Glomerular endothelial cell (primary cell): Measurements from ENCODE around the gene CREBBP. TPM values are rescaled to one million over a fixed set of nuclear protein-coding genes. Genes with fewer than 3 reads are reported as not detected.

ENCODE experiments used
- DNase-seq: peaks from one replicate; pipeline ENCODE4 v3.0.0-alpha.2; 2011; ENCODE audit warnings: low read depth, low spot score; ENCODE audit errors: extremely low read depth
- total RNA-seq: library from RNA; depleted of rRNA; stranded (reverse); fragments of >200 nt; gene quantifications from 2 replicates; pipeline ENCODE4 v1.2.3, GENCODE V29; 2015

Gene CREBBP
- total RNA-seq, 1 donor from 2014 or later = 59.6 TPM

DNA sequence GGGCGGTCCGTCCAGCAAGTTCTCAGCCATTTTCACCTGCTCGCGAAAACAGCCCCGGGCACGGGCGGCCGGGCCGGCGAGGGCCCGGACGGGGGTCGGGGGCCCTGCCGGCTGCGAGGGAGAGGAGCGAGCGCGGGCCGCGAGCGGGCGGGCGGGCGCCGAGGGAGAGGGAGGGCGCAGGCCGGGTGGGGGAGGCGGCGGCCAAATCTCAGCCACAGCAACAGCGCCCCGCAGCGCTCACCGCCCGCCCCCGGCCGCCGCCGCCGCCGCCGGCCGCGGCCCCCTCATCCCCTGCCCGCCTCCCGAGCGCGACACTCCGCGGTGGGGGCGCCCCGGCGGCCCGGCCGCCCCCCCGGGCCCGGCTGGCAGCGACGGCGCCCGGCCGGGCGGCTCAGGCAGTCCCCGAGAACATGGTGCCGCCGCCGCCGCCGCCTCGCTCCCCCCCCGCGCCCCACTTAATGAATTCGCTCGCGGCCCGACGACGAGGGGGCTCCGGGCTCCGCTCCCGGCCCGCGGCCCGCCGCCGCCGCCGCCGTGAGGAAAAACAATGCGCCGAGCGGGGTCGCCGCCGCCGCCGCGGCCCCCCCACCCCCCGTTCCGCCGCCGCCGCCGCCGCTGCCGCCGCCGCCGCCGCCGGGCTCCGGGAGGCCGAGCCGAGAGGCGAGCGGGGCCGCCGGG, 487 bp downstream of the CREBBP start:
- no peak for DNase-seq

DNA sequence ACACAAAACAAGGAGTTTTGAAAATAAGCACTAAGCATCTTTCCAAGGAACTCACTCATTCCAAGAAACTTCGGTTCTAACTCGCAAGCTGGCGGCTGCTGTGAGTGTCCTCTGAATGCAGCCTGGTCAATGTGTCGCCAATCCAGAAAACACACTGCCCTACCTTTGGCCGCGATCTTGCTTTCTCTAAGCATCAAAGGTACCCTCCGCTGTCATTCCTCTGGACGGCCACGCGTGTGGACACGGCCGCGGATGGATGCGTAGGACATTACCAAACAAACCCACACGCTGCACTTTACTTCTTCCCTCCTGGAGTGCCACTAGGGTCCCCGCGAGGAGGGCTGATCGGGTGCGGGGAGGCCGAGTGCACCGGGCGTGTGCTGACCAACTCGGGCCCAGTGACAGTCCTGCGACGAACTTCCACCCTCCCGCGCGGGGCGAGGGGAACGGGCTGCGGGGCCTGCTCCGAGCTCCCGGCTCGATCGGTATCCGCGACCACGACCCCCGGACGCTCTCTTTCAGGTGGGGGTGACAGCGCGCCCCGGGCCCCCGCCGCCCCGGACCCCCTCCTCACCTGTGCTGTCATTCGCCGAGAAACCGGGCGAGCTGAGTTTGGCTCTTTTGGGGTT, 1.1 kb downstream of the CREBBP start:
- DNase-seq = no peak

DNA sequence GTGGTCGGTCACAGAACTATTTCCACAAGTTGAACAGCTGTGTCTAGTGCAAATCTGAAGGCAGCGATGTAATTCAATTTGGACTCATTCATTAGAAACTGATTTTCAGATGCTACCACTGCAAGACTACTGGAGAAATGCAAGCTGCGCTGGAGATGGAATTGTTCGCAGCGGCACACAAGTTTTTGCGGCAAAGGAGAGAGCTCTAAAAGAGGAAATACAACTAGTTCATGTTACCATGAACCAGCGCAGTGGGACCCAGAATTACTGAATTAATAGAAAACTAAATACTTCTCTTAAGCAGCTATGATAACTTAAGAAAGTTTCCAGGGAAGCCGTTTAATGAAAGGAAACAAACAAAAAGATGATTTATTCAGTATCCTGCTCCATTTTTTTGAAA, 1.9 kb downstream of the CREBBP start:
- no peak for DNase-seq

DNA sequence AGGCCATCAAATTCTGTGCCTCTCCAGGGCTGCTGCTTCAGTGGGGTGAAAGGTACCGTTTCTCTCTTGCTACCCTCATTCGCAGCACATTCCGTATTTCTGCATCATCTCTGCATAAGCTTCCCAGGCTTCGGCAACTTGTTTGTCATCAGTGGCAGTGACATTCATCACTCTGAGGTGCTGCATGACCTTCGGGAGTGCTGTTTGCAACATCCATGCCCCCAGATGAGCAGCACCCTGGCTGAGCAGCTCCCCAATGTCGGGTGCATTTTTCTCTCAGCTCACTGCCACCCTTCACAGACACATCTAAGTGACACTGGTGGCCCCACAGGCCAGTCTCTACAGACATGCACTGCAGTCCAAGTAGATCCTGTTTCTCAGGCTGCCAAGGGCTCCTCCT, 3.8 kb downstream of the CREBBP start:
- no peak for DNase-seq

DNA sequence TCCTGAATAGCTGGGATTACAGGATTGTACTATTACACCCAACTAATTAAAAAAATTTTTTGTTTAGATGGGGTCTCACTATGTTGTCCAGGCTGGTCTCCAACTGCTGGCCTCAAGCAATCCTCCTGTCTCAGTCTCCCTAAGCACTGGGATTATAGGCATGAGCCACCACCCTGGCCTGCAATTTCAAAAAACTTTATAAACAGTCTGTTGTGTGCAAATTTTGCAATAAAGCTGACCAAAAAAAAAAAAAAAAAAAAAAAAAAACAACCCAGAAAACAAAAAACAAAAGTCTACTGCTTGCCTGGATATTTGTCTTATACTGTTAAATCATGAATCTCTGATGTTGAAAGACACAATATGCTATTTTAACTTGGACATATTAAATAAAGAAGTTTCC, 4.4 kb downstream of the CREBBP start:
- DNase-seq = no peak

DNA sequence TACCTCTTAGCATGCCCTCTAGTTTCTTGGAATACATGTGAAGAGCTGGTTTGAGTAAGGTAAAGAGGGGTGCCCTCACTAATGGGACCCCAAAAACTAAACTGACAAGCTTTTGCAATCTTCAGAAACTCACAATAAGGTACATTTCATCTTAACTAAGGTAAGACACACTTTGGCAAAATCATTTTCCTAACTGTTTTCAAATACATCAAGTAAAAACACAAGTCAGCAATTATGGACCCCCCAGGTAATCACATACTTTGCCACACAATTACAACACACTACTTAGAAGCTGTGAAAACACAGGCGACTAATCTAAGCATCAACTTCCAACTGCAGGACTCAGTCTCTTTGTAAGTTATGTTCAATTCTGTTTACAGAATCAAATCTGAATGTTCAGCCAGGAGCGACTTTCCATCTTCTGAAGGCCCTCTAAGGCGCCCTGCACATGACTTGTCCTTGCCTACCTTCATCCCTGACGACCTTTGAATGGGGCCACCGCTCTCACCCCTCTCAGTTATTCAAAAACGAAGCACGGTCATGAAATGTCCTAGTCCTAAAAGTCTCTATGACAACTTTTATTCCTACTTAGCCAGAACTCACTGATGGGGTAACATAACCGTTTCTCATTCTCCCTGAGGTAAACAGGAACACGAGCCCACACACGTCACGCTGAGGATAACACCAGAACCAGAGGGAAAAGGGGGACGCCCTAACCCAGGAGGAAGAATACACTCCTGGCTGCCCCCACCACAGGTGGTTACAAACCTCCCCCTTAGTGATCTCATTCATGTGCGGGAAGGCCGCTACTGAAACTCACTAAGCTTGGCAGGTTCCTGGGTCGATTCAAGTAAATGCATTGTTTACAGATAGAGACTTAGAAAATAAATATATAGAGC, 5.5 kb downstream of the CREBBP start:
- DNase-seq = no peak

DNA sequence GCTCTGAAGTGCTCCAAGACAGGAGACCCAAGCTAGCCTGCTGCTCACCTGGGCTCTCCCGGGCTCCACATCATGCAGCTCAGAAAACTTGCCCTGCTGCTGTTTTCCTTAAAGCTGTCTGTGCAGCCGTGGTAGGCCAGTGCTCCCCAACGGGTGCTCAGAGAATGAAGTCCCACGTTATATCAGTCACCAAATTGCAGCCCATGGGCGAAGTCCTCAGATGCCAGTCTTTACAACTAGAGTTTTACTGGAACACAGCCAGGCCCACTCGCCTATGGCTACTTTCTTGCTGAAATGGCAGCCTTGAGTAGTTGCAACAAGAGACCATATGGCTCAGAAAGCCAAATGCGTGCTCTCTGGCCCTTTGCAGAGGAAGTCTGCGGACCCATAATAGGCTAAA, 6.3 kb downstream of the CREBBP start:
- DNase-seq = no peak

DNA sequence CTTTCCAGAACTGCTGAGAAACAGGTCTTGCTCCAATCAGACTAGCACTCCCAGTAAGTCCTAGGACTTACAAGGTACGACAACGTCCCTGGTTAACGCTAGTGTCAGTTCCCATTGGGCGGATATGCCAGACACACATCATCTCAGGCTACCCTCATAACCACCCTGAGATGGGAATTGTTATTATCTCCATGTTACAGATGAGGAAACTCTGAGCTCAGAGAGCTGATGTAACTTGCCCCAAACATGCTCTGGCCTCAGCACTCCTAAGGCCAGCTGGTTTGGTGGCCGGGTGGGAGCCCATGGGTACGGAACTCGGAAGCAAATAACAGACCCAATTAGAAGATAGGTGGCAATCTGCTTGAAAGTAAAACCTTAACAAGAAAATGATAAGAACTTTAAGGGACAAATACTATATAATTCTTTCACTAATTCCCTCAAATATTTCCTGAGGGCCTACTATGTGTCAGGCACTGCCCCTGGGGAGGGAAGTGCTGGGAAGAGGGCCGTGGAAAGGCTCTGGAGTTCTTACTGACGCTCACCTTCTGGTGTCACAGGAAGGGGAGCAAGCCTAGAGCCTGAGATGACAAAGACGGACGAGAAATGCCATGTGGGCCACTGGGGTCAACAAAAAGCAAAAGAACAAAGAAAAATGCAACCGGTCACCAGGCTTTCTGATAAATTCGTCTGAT, 6.9 kb downstream of the CREBBP start:
- DNase-seq = no peak

DNA sequence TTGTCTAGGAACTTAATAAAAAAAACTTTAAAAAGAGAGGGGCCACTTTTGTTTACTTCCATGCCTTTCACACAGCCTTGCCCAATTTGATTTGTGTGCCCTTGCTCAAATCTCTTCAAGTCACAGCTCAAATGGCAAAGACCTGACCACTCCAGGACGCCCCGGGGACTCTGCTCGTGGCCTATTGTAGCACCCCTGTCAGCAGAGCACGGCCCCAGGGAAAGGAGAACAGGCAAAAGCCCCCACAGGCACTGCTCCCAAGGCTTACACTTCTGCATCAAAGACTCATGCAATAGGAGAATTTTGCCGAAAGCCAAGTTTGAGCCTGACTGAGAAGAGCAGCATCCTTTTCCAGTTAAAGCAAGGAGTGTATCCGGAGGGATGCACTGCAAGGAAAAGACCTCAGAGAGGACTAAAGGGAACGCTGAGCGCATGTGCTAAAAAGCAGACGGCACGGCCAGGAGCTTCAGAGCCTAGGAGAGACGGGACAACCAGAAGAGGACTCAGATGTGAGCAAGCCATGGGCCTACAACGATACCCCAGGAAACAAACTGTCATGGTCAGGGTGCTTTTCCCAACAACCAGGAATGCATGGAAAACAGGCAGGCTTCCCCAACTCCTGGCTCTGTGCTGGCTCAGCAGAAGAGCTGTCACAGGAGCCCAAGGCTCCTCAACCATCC, 8.2 kb downstream of the CREBBP start:
- DNase-seq = no peak

DNA sequence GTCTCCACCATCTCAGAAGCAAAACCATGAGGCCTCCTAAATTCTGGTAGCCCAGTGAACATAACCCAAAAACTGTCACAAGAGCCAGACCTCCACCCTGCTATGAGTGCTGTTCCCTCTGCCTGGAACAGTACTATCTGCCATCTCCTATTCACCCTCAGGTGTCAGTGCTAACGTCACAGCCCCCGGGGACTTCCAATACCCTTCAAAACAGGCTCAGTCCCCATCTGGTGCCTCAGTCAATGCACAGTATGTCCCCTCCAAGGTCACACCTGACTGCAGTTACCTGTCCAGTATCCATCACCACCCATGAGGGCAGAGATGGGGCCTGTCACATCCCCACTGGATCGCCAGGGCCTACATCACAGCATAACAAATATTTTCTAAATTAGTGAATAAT, 11.5 kb downstream of the CREBBP start:
- no peak for DNase-seq

DNA sequence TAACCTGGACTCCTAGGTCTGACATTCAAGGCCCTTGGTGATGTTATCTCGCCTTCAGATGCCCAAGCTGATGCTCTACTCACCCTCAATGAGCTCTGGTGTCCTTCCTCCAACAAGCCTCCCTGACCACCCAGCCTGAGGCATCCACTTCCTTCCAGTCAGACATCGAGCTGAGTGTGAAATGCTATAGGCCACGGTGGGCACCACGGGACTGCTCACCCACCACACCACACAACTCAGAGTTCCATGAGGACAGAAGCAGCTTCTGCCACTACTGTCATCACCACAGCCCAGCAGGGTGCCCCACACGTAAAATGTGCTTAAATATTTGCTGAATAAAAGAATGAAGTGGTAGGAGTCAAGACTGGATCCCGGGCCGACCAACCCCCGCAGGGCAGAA, 12.0 kb downstream of the CREBBP start:
- DNase-seq = no peak

DNA sequence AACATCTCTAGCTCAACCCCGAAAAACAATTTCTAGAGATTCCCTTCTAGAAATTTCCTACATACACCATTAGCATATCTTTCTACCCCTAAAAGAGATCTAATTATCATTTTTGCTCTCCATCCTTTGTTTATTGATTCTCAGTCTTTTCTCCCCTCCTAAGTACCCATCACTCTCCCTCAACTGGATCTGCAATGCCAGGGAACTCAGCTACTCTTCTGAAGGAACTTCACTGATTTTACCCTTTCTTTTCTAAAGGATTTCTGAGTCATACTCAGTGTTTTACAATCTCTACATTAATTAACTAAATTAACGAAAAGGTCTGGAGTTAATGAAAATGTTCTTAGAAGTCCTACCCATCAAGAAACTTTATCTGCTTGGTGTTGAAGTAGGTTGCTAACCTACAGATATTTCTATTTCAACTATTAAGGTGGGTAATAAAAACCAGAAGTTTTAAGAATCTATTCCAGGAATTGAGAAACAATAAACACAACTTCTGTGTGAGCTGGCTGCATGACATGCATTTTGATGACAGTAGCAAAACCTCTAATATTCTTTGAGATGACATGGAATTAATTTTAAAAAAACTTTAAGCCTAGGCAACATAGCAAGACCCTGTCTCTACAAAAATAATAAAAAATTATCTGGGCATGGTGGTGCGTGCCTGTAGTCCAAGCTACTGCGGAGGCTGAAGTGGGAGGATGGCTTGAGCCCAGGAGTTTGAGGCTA, 13.6 kb downstream of the CREBBP start:
- no peak for DNase-seq

DNA sequence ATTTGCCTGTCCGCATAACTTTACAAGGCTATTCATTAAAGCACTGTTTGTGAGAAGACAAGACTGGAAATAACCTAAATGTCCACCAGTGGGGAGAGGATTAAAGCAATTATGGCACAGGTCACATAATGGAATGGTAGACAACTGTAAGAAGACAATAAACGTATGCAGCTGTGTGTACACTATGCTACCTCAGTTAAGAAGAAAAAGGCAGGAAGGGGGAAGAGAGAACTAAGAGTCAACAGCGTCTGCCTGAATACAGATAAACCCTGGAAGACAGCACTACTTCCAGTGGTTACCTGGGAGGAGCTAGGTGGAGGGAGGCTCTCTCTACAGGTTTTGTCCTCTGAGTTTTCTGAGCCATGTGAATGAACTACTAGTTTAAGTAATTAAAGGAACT, 15.3 kb downstream of the CREBBP start:
- no peak for DNase-seq

DNA sequence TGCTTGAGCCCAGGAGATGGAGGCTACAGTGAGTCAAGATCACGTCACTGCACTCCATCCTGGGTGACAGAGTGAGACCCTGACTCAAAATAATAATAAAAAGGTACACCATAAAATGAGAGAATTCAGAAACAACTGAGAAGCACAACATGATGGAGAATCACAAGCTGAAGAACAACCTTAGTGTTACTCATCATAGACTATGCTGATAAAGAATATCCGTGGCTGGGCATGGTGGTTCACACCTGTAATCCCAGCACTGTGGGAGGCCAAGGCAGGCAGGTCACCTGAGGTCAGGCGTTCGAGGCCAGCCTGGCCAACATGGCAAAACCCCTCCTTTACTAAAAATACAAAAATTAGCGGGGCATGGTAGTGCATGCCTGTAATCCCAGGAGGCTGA, 16.0 kb downstream of the CREBBP start:
- DNase-seq = no peak

DNA sequence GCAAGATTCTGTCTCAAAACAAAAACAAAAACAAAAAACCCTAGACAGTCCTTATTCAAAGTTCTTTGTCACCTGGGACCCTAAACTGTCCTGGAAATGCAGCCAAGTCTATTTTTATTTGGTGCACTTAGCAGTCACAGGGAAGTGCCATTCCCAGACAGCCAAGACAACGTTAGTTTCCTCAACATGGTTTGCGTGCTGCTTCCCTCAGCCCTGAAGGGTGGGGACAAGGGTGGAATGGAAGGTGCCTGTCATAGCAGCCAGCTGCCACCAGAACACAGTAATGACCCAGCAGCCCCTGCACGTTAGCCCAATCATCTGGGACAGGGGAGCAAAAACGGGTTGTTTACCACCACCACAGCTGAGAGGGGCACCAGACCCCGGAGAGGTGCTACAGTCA, 16.9 kb downstream of the CREBBP start:
- DNase-seq = no peak

DNA sequence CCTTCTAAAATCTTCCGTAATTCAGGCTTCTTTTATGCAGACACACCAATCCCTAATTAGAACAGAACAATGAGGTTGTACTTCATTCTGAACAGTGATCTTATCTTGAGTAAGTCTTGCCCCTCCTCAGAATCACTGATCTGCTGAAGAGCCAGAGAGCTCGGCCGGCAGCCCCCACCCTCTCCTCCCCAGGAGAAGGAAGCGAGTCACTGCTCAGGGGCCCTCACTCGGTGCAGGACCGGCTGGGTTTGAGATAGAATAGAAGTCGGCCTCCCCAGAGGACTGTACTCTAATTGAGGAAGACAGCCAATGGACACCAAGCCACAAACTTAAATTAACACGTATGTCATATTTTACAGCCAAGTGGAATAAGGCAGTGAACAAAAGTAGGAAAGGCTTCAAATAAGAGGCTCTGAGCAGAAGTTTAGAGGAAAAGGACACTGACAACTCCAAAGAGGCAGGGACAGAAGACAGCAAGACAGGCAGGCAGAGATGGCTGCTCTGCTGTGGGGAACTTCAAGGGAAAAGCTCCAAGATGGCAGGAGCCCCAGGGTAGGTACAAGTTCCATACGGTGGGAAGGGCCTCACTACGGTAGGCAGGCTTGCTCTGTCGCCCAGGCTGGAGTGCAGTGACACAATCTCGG, 18.6 kb downstream of the CREBBP start:
- DNase-seq = no peak

DNA sequence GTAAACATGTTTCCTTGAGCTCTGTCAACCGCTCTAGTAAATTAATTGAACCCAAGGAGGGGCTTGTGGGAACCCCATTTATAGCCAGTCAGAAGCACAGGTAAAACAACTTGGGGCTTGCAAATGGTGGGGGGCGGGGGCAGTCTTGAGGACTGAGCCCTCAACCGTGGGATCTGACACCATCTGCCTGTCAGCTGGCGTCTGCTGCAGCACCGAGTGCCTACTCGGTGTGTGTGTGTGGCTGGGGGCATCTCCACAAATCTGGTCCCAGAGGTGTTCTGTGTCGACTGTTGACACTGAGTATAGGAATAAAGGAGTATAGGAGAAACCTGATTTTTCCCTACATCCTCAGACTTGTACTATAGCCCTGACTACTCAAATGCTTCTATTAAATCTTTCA, 20.6 kb downstream of the CREBBP start:
- no peak for DNase-seq

DNA sequence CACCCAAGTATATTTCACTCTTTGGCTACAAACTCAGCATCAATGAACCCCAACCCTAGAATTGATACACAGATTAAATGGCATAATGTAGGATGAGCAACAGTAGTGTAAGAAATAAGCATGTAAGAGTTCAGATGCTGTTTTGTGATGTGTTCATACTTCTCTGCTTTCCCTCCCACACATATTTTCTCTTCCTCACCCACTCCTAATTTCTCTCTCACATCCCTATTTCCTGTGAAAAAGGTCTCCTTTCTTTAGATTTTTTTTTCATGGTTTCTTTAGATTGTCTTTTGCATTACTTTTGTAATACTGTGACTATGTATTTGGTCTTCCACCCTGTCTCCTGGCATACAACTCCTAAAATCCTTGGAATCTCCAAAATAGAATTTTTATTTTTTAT, 21.7 kb downstream of the CREBBP start:
- DNase-seq = no peak

DNA sequence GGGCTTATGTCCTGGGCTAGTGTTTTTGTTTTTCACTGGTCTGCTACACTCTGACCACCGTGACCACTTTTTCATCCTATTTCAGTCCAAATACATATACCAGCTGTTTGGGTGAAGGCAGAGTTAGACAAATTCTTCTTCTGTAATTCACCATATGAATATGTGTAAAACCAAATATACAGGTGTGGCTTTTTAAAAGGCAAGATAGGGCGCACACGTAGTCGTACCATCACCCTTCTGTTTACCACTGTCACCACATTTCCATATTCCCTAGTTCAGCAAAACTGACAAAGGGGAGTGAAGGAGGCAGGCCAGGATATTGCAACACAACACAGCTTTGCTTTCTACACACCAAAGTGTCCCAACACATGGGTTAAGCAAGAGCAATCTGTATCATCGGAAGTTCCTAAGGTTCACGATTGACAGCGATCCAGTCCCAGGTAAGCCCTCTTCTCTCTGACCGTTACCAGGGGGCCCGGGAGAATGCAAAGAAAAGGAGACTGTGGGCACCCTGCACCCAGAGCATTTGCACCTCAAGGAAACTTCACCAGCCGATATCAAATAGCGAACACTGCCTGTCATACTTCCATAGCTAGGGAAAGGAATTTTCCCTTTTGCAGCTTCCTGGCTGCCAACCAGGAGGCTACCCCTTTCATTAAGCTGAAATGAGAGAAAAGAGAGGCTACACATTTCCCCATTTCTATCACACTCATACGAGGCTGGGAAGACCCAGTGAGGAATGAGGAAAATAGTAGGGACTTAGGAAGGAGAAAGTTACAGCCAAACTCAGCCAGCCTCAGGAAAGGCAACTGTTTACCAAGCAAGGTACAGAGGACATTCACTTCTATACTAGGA, 23.1 kb downstream of the CREBBP start:
- no peak for DNase-seq
